Stimulated activated CD4-positive, alpha-beta T cell treated with anti-CD3 and anti-CD28 coated beads, Interleukin-1b, Interleukin-23, amount 100 ng/mL, for 24 hours (primary cell): ENCODE results near the gene EVA1B.

Experiments
- DNase-seq, 4 experiments: peaks; one replicate each; pipeline ENCODE4 v3.0.0-alpha.2; 2020; ENCODE audit warnings: low read depth in 4 of 4, low spot score in 1 of 4

The EVA1B gene

GRCh38 chr1:36323636-36324352, at the start of gene EVA1B:
EVA1B (minus strand) TSS chr1:36323645; CDS start chr1:36323037, 608 bp downstream.
- DNase-seq: no peak

- DNase-seq: no peak
Measured at GRCh38 chr1:36372617-36373016, 49.2 kb upstream of the EVA1B start.

GRCh38 chr1:36369061-36369861, 45.8 kb upstream of the EVA1B start:
- peak; percentile 69 to 88 (median 76) for DNase-seq

GRCh38 chr1:36367798-36368197, 44.4 kb upstream of the EVA1B start:
- no peak for DNase-seq

- no peak for DNase-seq
Measured at GRCh38 chr1:36367066-36367465, 43.6 kb upstream of the EVA1B start.

GRCh38 chr1:36366091-36366661, 42.7 kb upstream of the EVA1B start:
- no peak for DNase-seq

GRCh38 chr1:36365381-36365780, 41.9 kb upstream of the EVA1B start:
- DNase-seq: no peak

GRCh38 chr1:36359911-36360550, 36.6 kb upstream of the EVA1B start:
- no peak for DNase-seq

GRCh38 chr1:36359383-36359782, 35.9 kb upstream of the EVA1B start:
- no peak for DNase-seq

GRCh38 chr1:36358514-36359084, 35.2 kb upstream of the EVA1B start:
- no peak for DNase-seq

- DNase-seq: no peak
Measured at GRCh38 chr1:36355811-36356210, 32.4 kb upstream of the EVA1B start.

GRCh38 chr1:36354486-36354885, 31.0 kb upstream of the EVA1B start:
- no peak for DNase-seq

- DNase-seq: no peak
Measured at GRCh38 chr1:36352910-36353878, 29.7 kb upstream of the EVA1B start.

- no peak for DNase-seq
Measured at GRCh38 chr1:36352125-36352909, 28.9 kb upstream of the EVA1B start.

GRCh38 chr1:36351227-36351977, 28.0 kb upstream of the EVA1B start:
- DNase-seq: no peak

GRCh38 chr1:36350659-36351226, 27.3 kb upstream of the EVA1B start:
- DNase-seq: peak in 1 of 4 experiments; percentile 32

GRCh38 chr1:36349839-36350238, 26.4 kb upstream of the EVA1B start:
- DNase-seq: no peak

- DNase-seq: peak in 1 of 4 experiments; percentile 17
Measured at GRCh38 chr1:36349241-36349671, 25.8 kb upstream of the EVA1B start.
